BJ (cell line): ENCODE measurements around the gene SAYSD1. TPM values are rescaled to one million over a fixed set of nuclear protein-coding genes. Genes with fewer than 3 reads are reported as not detected.

Experiments
- CTCF ChIA-PET: fragments of 350-600 bp; formaldehyde crosslinking; extraction: SDS; loops from one replicate; lab custom pipeline; 2021; ENCODE audit warnings: antibody characterized with exemption, inconsistent platforms; lab: Yijun Ruan, JAX
- POLR2A ChIA-PET: fragments of 300-600 bp; sonication (Branson Sonifier 250); formaldehyde crosslinking; extraction: SDS; loops from one replicate; lab custom pipeline; 2021; ENCODE audit warnings: antibody characterized with exemption; lab: Charles Lee
- DNase-seq: peaks from one replicate; pipeline ENCODE4 v3.0.0-alpha.2; 2011; ENCODE audit warnings: low read depth
- H3K27me3 ChIP-seq: 2 replicates; pipeline ENCODE4 v1.6.0; 2011; ENCODE audit warnings: low read length; ENCODE audit not compliant: control insufficient read depth, insufficient read depth
- H3K36me3 ChIP-seq: 2 replicates; pipeline ENCODE4 v1.5.1; 2011; ENCODE audit warnings: low read length; ENCODE audit not compliant: control insufficient read depth, insufficient read depth
- H3K4me3 ChIP-seq: 2 replicates; pipeline ENCODE4 v1.5.1; 2011; ENCODE audit warnings: low read depth, mild to moderate bottlenecking, control low read depth, low read length
- CTCF ChIP-seq: IDR thresholded peaks from 2 replicates; pipeline ENCODE4 v1.5.1; 2011; ENCODE audit warnings: low read depth, mild to moderate bottlenecking, control low read depth, inconsistent platforms, low read length, moderate library complexity; ENCODE audit not compliant: insufficient read depth
- polyA plus RNA-seq: library from polyadenylated mRNA; depleted of rRNA; stranded (reverse); fragments of >200 nt; gene quantifications from 2 replicates; pipeline ENCODE4 v1.2.3, GENCODE V29; 2011

The SAYSD1 gene
- polyA plus RNA-seq, 1 experiment = 9.7 TPM

GRCh38 chr6:39086294-39086693 lies 28.7 kb downstream of the SAYSD1 start:
- DNase-seq = no peak
- H3K4me3 ChIP-seq = no peak overlapping the region
- H3K27me3 ChIP-seq = peaks cover 4% of the 10 kb centered on the region; the same call in 1 of the 2 replicates
- TF ChIP-seq CTCF = no peak
- ChIA-PET POLR2A (no interaction called here), CTCF (no interaction called here)
- H3K36me3 ChIP-seq = no peaks in the 10 kb centered on the region

- no peak for DNase-seq
- ChIA-PET CTCF (interaction anchor here (0.9 kb wide), 1 partner anchor 17 kb away, joined by 3 read pairs; no protein-coding TSS in a partner anchor), POLR2A (no interaction called here)
- Histone ChIP-seq H3K27me3 (peaks cover 4% of the 10 kb centered on the region; the same call in 1 of the 2 replicates), H3K4me3 (no peak overlapping the region), H3K36me3 (no peaks in the 10 kb centered on the region)
- TF ChIP-seq CTCF = no peak
These were observed 29.7 kb downstream of the SAYSD1 start for GRCh38 chr6:39085129-39085797.

GRCh38 chr6:39084506-39084905 lies 30.5 kb downstream of the SAYSD1 start:
- Histone ChIP-seq H3K27me3 (peaks cover 4% of the 10 kb centered on the region; the same call in 1 of the 2 replicates), H3K4me3 (no peak overlapping the region), H3K36me3 (no peaks in the 10 kb centered on the region)
- DNase-seq = no peak
- POLR2A ChIA-PET = no interaction called here
- CTCF ChIA-PET = interaction anchor here (0.9 kb wide), 1 partner anchor 18 kb away, joined by 3 read pairs; no protein-coding TSS in a partner anchor
- TF ChIP-seq CTCF = no peak

GRCh38 chr6:39083231-39083634 lies 31.8 kb downstream of the SAYSD1 start:
- no peak for TF ChIP-seq CTCF
- POLR2A ChIA-PET = no interaction called here
- peaks cover 6% of the 10 kb centered on the region for H3K27me3 ChIP-seq
- DNase-seq = no peak
- no peak overlapping the region for H3K4me3 ChIP-seq
- CTCF ChIA-PET = no interaction called here
- no peaks in the 10 kb centered on the region for H3K36me3 ChIP-seq

GRCh38 chr6:39082310-39082709 lies 32.7 kb downstream of the SAYSD1 start:
- ChIA-PET CTCF (no interaction called here), POLR2A (no interaction called here)
- Histone ChIP-seq H3K4me3 (no peak overlapping the region), H3K36me3 (no peaks in the 10 kb centered on the region), H3K27me3 (peaks cover 6% of the 10 kb centered on the region)
- DNase-seq = no peak
- no peak for TF ChIP-seq CTCF
